Pancreas (tissue), 10 donors: ENCODE results near the gene ASAP2. TPM values are rescaled to one million over a fixed set of nuclear protein-coding genes. Genes with fewer than 3 reads are reported as not detected.

Experiments used
- ATAC-seq, 4 donors: fragments of 200-7000 bp; cut with Tn5 transposase; one replicate each; pipeline versions ENCODE4 v1.8.0 to v1.9.1; 2020; ENCODE audit warnings: mild to moderate bottlenecking in 4 of 4, moderate library complexity in 4 of 4
- DNase-seq, 6 donors: peaks; one replicate each; pipeline ENCODE4 v3.0.0-alpha.2; 2020
- FAIRE-seq: peaks from 2 replicates; lab custom pipeline; 2012; peaks lifted over from hg19 to GRCh38; lab: Jason Lieb, UNC
- H3K27ac ChIP-seq, 4 donors: fragments of 200-600 bp; sonication (generic); 1 replicate in 3 of 4; 2 replicates in 1 of 4; pipeline versions ENCODE4 v1.5.0 to v1.8.0; 2020
- H3K27me3 ChIP-seq, 4 donors: fragments of 200-600 bp; one replicate each; pipeline ENCODE4 v1.8.0; 2021
- H3K36me3 ChIP-seq, 3 donors: fragments of 200-600 bp; sonication (generic) in 1 of 3; one replicate each; pipeline versions ENCODE4 v1.5.0 to v1.8.0; 2020 to 2021
- H3K4me1 ChIP-seq, 3 donors: fragments of 200-600 bp; one replicate each; pipeline ENCODE4 v1.8.0; 2021
- H3K4me3 ChIP-seq, 4 donors: fragments of 200-600 bp; sonication (generic) in 2 of 4; one replicate each; pipeline versions ENCODE4 v1.5.0 to v1.8.0; 2020 to 2021
- H3K9me3 ChIP-seq, 4 donors: fragments of 200-600 bp; one replicate each; pipeline ENCODE4 v1.8.0; 2021
- WGBS, 2 donors: extraction: QIAGEN DNeasy Blood & Tissue Kit; methylation state at CpG; one replicate each; pipeline ENCODE4 v1.1.7; 2013; 5-methylcytosine and 5-hydroxymethylcytosine counted together
- intact Hi-C, 3 donors: fragments of 100-400 bp; cut with DNase I; formaldehyde crosslinking; loops; one replicate each; pipeline versions ENCODE4 v1.11.1 to v1.14.2; 2022
- polyA plus RNA-seq, 2 donors: library from polyadenylated mRNA; stranded (reverse); fragments of 200-250 nt; gene quantifications; one replicate each; pipeline ENCODE4 v1.2.3, GENCODE V29; 2013
- total RNA-seq, 6 donors: library from RNA; stranded (reverse); fragmentation: NEBNext Ultra II Directional in 4 of 6; extraction: Animal tissue kit (Norgen Biotek cat#: 25700) in 4 of 6; gene quantifications; one replicate each; pipeline versions ENCODE4 v1.2.1 to v1.2.4, GENCODE V29; 2021 to 2023
- TF ChIP-seq, protein P1 (sequence below), 4 donors: fragments of 200-600 bp; sonication (generic) in 3 of 4; IDR thresholded peaks; one replicate each; pipeline versions ENCODE4 v1.5.0 to v1.8.0; 2021; ENCODE audit warnings: antibody characterized with exemption in 4 of 4
- donor health status: healthy with polysubstance abuse.
- donor health status: DM: no; HTN: no; CAD: no; lungs with moderate emphysema.
- donor health status: DM: no; HTN: no; CAD: no.
- donor health status: control.
- donor health status: control.
- donor health status: Bipolar disorder and iron deficiency.
- donor health status: DM: yes; HTN: yes; CAD: no.
- donor health status: DM: no; HTN: no; CAD: no.
- donor health status: DM: no; HTN: no; CAD: no.
- donor health status: DM: yes; HTN: yes; CAD: no.

Gene ASAP2
- total and polyA plus RNA-seq, 8 donors = 5.8 to 17.7 (median 7.3) TPM

GRCh38 chr2:9286554-9287399 is 80.2 kb downstream of the ASAP2 start:
- Histone ChIP-seq H3K27me3 (no peaks in the 10 kb centered on the region), H3K36me3 (no peaks in the 10 kb centered on the region), H3K4me3 (no peak overlapping the region), H3K9me3 (no peaks in the 10 kb centered on the region), H3K4me1 (no peaks in the 10 kb centered on the region), H3K27ac (no peak overlapping the region)
- FAIRE-seq (no peak), DNase-seq (no peak), ATAC-seq (no peak)
- TF ChIP-seq, protein P1, sequence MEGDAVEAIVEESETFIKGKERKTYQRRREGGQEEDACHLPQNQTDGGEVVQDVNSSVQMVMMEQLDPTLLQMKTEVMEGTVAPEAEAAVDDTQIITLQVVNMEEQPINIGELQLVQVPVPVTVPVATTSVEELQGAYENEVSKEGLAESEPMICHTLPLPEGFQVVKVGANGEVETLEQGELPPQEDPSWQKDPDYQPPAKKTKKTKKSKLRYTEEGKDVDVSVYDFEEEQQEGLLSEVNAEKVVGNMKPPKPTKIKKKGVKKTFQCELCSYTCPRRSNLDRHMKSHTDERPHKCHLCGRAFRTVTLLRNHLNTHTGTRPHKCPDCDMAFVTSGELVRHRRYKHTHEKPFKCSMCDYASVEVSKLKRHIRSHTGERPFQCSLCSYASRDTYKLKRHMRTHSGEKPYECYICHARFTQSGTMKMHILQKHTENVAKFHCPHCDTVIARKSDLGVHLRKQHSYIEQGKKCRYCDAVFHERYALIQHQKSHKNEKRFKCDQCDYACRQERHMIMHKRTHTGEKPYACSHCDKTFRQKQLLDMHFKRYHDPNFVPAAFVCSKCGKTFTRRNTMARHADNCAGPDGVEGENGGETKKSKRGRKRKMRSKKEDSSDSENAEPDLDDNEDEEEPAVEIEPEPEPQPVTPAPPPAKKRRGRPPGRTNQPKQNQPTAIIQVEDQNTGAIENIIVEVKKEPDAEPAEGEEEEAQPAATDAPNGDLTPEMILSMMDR (IDR thresholded peaks at IDR 0.05) = no peak
- intact Hi-C loops = no loop called here
- WGBS, 2 donors = 83 to 84% methylated on average over 12 of the region's 12 CpGs

DNA sequence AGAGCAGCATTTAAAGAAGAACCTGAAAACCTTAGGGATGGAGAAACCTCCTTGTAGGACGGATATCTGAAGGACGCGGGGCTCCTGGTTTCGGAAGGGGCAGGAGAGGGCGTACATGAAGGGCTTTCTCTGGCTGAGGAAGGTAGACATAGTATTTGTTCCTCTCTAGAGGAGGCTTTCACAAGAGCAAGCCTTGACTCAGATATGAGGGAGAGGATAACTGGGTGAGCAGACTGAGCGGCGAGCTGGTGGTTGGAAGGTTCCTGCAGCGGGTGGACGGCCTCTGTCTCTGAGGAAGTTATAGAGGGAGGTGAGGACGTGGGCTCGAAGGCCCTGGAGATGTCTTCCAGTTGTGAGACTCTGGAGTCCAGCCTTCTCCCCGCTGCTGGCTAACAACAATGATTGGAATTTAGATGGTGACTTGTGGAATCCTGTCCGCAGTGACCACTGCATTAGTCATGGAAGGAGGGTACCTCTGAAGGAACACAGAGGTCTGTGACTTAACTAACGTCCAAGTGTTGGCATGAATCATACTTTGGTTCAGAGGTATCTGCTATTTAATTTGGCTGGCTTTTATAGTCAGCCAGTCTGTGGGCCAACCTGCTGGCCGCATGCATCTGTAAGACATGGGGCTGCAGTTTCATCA is 80.9 kb downstream of the ASAP2 start:
- ATAC-seq = peak in 2 of 4 donors; percentile 29 to 30
- Histone ChIP-seq H3K4me3 (no peak overlapping the region), H3K4me1 (no peaks in the 10 kb centered on the region), H3K27ac (no peak overlapping the region), H3K27me3 (no peaks in the 10 kb centered on the region), H3K9me3 (no peaks in the 10 kb centered on the region), H3K36me3 (no peaks in the 10 kb centered on the region)
- 91 to 92% methylated on average over 15 of the region's 15 CpGs for WGBS, 2 donors
- intact Hi-C loops = no loop called here
- no peak for DNase-seq
- TF ChIP-seq, protein P1 (IDR thresholded peaks at IDR 0.05) = no peak
- no peak for FAIRE-seq

DNA sequence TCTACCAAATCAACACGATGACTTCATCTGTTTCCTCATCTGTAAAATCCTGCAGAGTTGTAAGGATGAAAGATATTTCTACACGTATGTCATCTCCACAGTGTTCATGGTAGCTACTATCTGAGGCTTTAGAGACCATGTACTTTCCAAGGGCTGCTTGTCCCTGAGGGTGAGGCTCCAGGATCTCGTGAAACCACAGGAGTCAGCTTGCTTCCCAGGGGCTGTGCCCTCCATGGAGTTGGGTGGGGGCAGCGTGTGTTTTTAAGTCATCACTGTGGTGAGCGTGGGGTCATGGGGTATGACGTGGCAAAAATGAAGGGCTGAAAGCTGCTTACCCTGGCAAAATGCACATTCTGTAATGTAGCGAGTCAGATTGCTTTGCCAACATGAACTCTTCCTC is 81.6 kb downstream of the ASAP2 start:
- H3K4me3 ChIP-seq = no peak overlapping the region
- H3K27ac ChIP-seq = no peak overlapping the region
- no peaks in the 10 kb centered on the region for H3K27me3 ChIP-seq
- H3K36me3 ChIP-seq = no peaks in the 10 kb centered on the region
- TF ChIP-seq, protein P1 (IDR thresholded peaks at IDR 0.05) = no peak
- ATAC-seq (no peak), FAIRE-seq (no peak), DNase-seq (no peak)
- WGBS, 2 donors = 84 to 93% methylated on average over 7 of the region's 7 CpGs
- intact Hi-C loops = no loop called here
- H3K4me1 ChIP-seq = no peaks in the 10 kb centered on the region
- H3K9me3 ChIP-seq = no peaks in the 10 kb centered on the region

- no peak for ATAC-seq
- Histone ChIP-seq H3K4me3 (no peak overlapping the region), H3K27ac (no peak overlapping the region), H3K9me3 (no peaks in the 10 kb centered on the region), H3K36me3 (no peaks in the 10 kb centered on the region), H3K4me1 (no peaks in the 10 kb centered on the region), H3K27me3 (no peaks in the 10 kb centered on the region)
- intact Hi-C loops = no loop called here
- 79 to 83% methylated on average over 5 of the region's 5 CpGs for WGBS, 2 donors
- TF ChIP-seq, protein P1 (IDR thresholded peaks at IDR 0.05) = no peak
- no peak for FAIRE-seq
- no peak for DNase-seq
Measured at GRCh38 chr2:9288681-9289338, 82.2 kb downstream of the ASAP2 start.
